Adrenal gland (tissue), 12 donors: ENCODE measurements around the gene CARD10. TPM values are rescaled to one million over a fixed set of nuclear protein-coding genes. Genes with fewer than 3 reads are reported as not detected.
A peak's percentile ranks its signal among the peaks of the same experiment; 100 is the strongest.

Experiments
- DNase-seq, 7 donors: peaks; one replicate each; pipeline ENCODE4 v3.0.0-alpha.2; 2019 to 2020
- H3K27ac ChIP-seq, 5 donors: fragments of 200-600 bp; sonication (generic) in 4 of 5; 1 replicate in 3 of 5; 2 replicates in 2 of 5; pipeline versions ENCODE4 v1.5.1 to v1.8.0; 2016 to 2020; ENCODE audit warnings: mild to moderate bottlenecking in 1 of 5
- H3K27me3 ChIP-seq: fragments of 200-600 bp; 2 replicates; pipeline ENCODE4 v1.8.0; 2021
- H3K36me3 ChIP-seq, 2 donors: fragments of 200-600 bp; replicated peaks in 1 of 2; 1 replicate in 1 of 2; 2 replicates in 1 of 2; pipeline versions ENCODE4 v1.5.1 to v1.8.0; 2018 to 2022
- H3K4me1 ChIP-seq, 2 donors: fragments of 200-600 bp; replicated peaks in 1 of 2; 1 replicate in 1 of 2; 2 replicates in 1 of 2; pipeline versions ENCODE4 v1.5.1 to v1.8.0; 2018 to 2021
- H3K4me3 ChIP-seq, 4 donors: fragments of 200-600 bp; sonication (generic) in 3 of 4; one replicate each; pipeline ENCODE4 v1.5.1; 2016 to 2018
- H3K9me3 ChIP-seq, 3 donors: fragments of 200-600 bp; sonication (generic) in 1 of 3; replicated peaks in 1 of 3; 1 replicate in 2 of 3; 2 replicates in 1 of 3; pipeline versions ENCODE4 v1.5.1 to v1.8.0; 2016 to 2021
- POLR2A ChIP-seq, 2 donors: fragments of 450-650 bp; IDR thresholded peaks; one replicate each; pipeline ENCODE4 v1.6.1; 2017; ENCODE audit warnings: antibody characterized with exemption in 2 of 2, mild to moderate bottlenecking in 2 of 2, moderate library complexity in 1 of 2
- WGBS, 4 donors: extraction: QIAGEN DNeasy Blood & Tissue Kit in 2 of 4; methylation state at CpG; one replicate each; pipeline versions ENCODE4 v1.1.5 to v1.1.7; 2013 to 2017; 5-methylcytosine and 5-hydroxymethylcytosine counted together
- intact Hi-C, 2 donors: fragments of 100-400 bp; cut with DNase I; formaldehyde crosslinking; loops; one replicate each; pipeline versions ENCODE4 v1.14.1 to v1.15.0; 2022 to 2023
- polyA plus RNA-seq, 3 donors: library from polyadenylated mRNA; stranded (reverse); fragments of 200-250 nt in 2 of 3; fragments of 350-450 nt in 1 of 3; fragmentation: Illumina TruSeq in 1 of 3; extraction: RNeasy Lipid Tissue Mini Kit (QIAGEN cat#74804) in 1 of 3; gene quantifications; one replicate each; pipeline ENCODE4 v1.2.3, GENCODE V29; 2013 to 2014
- total RNA-seq, 9 donors: library from RNA; depleted of rRNA in 4 of 9; stranded (reverse); fragments of >200 nt in 4 of 9; fragments of 120-200 nt in 1 of 9; fragmentation: NEBNext Ultra II Directional in 1 of 9; extraction: Animal tissue kit (Norgen Biotek cat#: 25700) in 1 of 9; gene quantifications; one replicate each; pipeline versions ENCODE4 v1.1.0 to v1.2.4, GENCODE V29; 2013 to 2023
- TF ChIP-seq, protein P1 (sequence below), 6 experiments: fragments of 450-650 bp in 4 of 6; fragments of 200-600 bp in 2 of 6; sonication (generic) in 1 of 6; IDR thresholded peaks; 1 replicate in 5 of 6; 2 replicates in 1 of 6; pipeline versions ENCODE4 v1.5.1 to v1.8.0; 2016 to 2021; ENCODE audit warnings: antibody characterized with exemption in 6 of 6, mild to moderate bottlenecking in 2 of 6, moderate library complexity in 1 of 6
- donor health status: healthy with polysubstance abuse.
- donor health status: Bipolar disorder and iron deficiency.
- donor health status: DM: yes; HTN: yes; CAD: no.
- donor health status: DM: no; HTN: no; CAD: no.
- donor health status: DM: no; HTN: no; CAD: no.
- donor health status: DM: yes; HTN: yes; CAD: no.

Gene CARD10
- total and polyA plus RNA-seq, 12 donors, result 3.3 to 34.2 (median 19.0) TPM

DNA sequence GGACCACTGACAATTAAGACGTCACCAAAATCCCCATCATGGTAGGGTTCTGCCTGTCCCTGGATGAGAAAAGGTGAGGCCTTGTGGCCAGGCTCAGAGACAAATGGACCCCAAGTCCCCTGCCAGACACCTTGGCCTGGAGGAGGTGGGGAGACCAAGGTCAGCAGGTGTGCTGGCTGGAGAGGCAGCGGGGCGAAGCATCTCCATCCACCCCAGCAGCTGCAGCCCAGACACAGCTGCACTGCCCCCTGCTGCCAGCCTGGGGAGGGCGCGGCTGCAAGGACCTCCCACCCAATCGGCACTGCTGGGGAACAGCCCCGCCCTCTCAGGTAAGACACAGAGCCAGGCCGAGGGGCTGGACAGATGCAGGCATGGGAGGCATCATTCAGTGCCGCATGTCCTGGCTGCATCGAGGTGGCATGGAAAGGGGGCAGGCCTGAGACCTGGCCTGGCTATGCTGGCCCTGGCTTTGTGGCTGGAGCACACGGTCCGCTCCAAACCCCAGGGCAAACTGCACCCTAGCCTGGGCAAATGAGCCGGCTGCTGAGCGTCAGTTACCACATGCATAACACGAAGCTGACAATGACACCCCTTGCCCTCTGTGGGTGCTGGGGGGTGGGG lies 20.8 kb downstream of the CARD10 start:
- DNase-seq, result peak in 1 of 7 donors; percentile 36
- H3K4me1 ChIP-seq, result peaks cover 26 to 33% of the 10 kb centered on the region in 2 donors
- no peak for TF ChIP-seq POLR2A (IDR thresholded peaks at IDR 0.05)
- TF ChIP-seq, protein P1, sequence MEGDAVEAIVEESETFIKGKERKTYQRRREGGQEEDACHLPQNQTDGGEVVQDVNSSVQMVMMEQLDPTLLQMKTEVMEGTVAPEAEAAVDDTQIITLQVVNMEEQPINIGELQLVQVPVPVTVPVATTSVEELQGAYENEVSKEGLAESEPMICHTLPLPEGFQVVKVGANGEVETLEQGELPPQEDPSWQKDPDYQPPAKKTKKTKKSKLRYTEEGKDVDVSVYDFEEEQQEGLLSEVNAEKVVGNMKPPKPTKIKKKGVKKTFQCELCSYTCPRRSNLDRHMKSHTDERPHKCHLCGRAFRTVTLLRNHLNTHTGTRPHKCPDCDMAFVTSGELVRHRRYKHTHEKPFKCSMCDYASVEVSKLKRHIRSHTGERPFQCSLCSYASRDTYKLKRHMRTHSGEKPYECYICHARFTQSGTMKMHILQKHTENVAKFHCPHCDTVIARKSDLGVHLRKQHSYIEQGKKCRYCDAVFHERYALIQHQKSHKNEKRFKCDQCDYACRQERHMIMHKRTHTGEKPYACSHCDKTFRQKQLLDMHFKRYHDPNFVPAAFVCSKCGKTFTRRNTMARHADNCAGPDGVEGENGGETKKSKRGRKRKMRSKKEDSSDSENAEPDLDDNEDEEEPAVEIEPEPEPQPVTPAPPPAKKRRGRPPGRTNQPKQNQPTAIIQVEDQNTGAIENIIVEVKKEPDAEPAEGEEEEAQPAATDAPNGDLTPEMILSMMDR (IDR thresholded peaks at IDR 0.05), result peak in 5 of 6 experiments; percentile 8 to 42 (median 35)
- H3K36me3 ChIP-seq, result no peaks in the 10 kb centered on the region
- intact Hi-C loops, result no loop called here
- no peaks in the 10 kb centered on the region for H3K9me3 ChIP-seq
- no peak overlapping the region for H3K27ac ChIP-seq
- WGBS, 4 donors, result 67 to 73% (median 70%) methylated on average over 6 to 15 of the region's 15 CpGs
- no peak overlapping the region for H3K4me3 ChIP-seq
- no peaks in the 10 kb centered on the region for H3K27me3 ChIP-seq

DNA sequence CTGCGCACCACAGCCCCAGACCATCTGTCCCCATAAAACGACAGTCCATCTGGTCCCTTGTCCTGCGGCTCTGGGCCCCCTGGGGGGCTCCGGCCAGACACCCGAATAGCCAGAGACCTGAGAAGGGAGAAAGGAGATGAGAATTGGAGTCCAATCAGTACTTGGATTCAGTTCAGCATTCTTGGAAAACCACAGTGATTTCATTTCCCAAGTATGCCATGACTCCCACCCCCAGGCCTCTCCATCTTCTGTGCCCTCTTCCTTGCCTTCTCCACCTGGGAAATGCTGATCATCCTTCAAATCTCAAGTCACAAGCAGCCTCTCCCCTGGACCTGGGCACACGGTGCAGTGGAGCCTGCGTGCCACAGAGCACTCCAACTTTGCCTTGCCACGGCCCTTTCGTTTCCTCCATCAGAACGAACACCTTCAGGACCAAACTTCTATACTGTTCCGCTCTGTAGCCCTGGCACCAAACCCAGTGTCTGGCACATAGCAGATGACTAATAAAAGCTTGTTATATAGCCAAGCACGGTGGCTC lies 22.1 kb downstream of the CARD10 start:
- TF ChIP-seq, protein P1 (IDR thresholded peaks at IDR 0.05), result no peak
- no peak for TF ChIP-seq POLR2A (IDR thresholded peaks at IDR 0.05)
- H3K9me3 ChIP-seq, result no peaks in the 10 kb centered on the region
- H3K36me3 ChIP-seq, result no peaks in the 10 kb centered on the region
- no peak for DNase-seq
- intact Hi-C loops, result no loop called here
- no peaks in the 10 kb centered on the region for H3K27me3 ChIP-seq
- 89 to 94% (median 90%) methylated on average over 12 of the region's 12 CpGs for WGBS, 4 donors
- peaks cover 14 to 20% of the 10 kb centered on the region in 2 donors for H3K4me1 ChIP-seq
- H3K27ac ChIP-seq, result no peak overlapping the region
- H3K4me3 ChIP-seq, result no peak overlapping the region

DNA sequence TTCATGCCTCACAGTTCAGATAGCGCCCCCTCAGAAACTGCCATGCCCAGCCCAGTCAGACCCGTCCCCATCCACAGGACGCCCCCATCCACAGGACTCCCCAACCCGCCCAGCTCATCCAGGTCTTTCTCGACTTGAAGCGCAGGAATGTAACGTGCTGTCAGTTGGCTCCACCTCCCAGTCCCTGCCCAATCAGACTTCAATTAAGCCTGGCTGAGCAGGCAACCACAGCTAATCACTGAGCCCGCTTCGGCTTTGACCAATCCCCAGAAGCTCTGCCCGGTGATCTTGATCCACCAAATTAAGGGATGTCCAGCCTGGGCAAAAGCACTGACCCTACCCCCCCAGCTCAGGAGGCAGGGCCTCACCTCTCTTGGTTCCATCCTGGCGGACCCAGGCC lies 22.6 kb downstream of the CARD10 start:
- H3K4me1 ChIP-seq, result peaks cover 10 to 15% of the 10 kb centered on the region in 2 donors
- no peaks in the 10 kb centered on the region for H3K27me3 ChIP-seq
- TF ChIP-seq, protein P1 (IDR thresholded peaks at IDR 0.05), result no peak
- TF ChIP-seq POLR2A (IDR thresholded peaks at IDR 0.05), result no peak
- intact Hi-C loops, result no loop called here
- H3K9me3 ChIP-seq, result no peaks in the 10 kb centered on the region
- 89 to 95% (median 94%) methylated on average over 8 to 11 of the region's 11 CpGs for WGBS, 4 donors
- no peak overlapping the region for H3K27ac ChIP-seq
- H3K36me3 ChIP-seq, result no peaks in the 10 kb centered on the region
- H3K4me3 ChIP-seq, result no peak overlapping the region
- no peak for DNase-seq

DNA sequence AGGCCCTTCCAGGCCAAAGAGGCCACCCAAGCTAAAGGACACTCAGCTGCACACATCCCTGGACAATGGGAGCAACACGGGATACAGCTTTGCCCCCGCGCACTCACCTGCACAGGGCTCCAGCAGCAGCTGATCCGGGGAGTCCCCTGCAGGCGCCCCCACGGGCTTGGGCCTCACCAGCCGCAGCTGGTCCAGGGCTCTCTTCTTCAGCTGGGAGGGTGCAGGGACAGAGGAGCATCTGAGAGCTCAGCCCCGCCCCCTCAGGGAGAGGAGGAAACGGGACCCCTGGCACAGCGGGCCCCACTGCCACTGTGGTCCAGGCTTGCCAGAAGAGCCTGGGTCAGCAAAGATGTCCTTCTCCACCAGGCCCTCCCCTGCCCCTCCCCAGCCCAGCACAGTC lies 25.2 kb downstream of the CARD10 start:
- H3K27me3 ChIP-seq, result no peaks in the 10 kb centered on the region
- no peaks in the 10 kb centered on the region for H3K4me1 ChIP-seq
- H3K27ac ChIP-seq, result no peak overlapping the region
- H3K36me3 ChIP-seq, result no peaks in the 10 kb centered on the region
- TF ChIP-seq POLR2A (IDR thresholded peaks at IDR 0.05), result no peak
- TF ChIP-seq, protein P1 (IDR thresholded peaks at IDR 0.05), result no peak
- H3K9me3 ChIP-seq, result no peaks in the 10 kb centered on the region
- intact Hi-C loops, result no loop called here
- no peak overlapping the region for H3K4me3 ChIP-seq
- DNase-seq, result no peak
- 87 to 98% (median 91%) methylated on average over 7 to 10 of the region's 10 CpGs; no CpG with 5 or more reads in 1 of the 4 donors for WGBS, 4 donors
